ENCODE measurements around the gene ELF1. TPM values are rescaled to one million over a fixed set of nuclear protein-coding genes. Genes with fewer than 3 reads are reported as not detected.
"Not testable (repeated sequence)": the region's sequence is repeated elsewhere in the genome, so short reads cannot be mapped to it uniquely, and the experiment has no call there.

Gene ELF1
- total and polyA plus RNA-seq, 2 donors (not counting 3 experiments of a cell fraction or from before 2014, with no cell fraction given), result 31.8 to 61.2 TPM

- no peaks in the 10 kb centered on the region for H3K79me2 ChIP-seq (ENCODE audit: control insufficient read depth, insufficient read depth, low read length)
- CTCF ChIA-PET, result interaction anchor here (1.3 kb wide), 1 partner anchor 26 kb away, joined by 3 read pairs; no protein-coding TSS in a partner anchor
- no peaks in the 10 kb centered on the region for H3K36me3 ChIP-seq (ENCODE audit: control insufficient read depth in 2 of 2, extremely low read depth in 1 of 2, insufficient read depth in 2 of 2, low read length in 2 of 2)
- no peak overlapping the region for H2AFZ ChIP-seq (ENCODE audit: low read depth, low read length)
- no peaks in the 10 kb centered on the region for H3K9me3 ChIP-seq (replicated peaks; ENCODE audit: control insufficient read depth, insufficient read depth, low read length)
- no peaks in the 10 kb centered on the region for H3K27me3 ChIP-seq (ENCODE audit: control insufficient read depth in 2 of 2, insufficient read depth in 2 of 2, low read length in 2 of 2)
- no peak overlapping the region for H3K4me3 ChIP-seq (replicated peaks in 1 of 3; ENCODE audit: insufficient read depth in 1 of 3, low read depth in 1 of 3, low read length in 3 of 3)
- no peak overlapping the region for H3K4me2 ChIP-seq (ENCODE audit: insufficient read depth, low read length)
- H3K4me1 ChIP-seq (ENCODE audit: control insufficient read depth, extremely low read depth, insufficient read depth, low read length), result no peaks in the 10 kb centered on the region
- dilution Hi-C loops (cut with MboI; ENCODE audit: extremely low pct_ligation_motif_present, low sequenced_read_pairs), result no loop called here
- H4K20me1 ChIP-seq (replicated peaks; ENCODE audit: control insufficient read depth, extremely low read depth, insufficient read depth, low read length), result no peaks in the 10 kb centered on the region
- H3K9me1 ChIP-seq (replicated peaks; ENCODE audit: control insufficient read depth, extremely low read depth, insufficient read depth, low read length), result no peaks in the 10 kb centered on the region
- intact Hi-C loops (cut with micrococcal nuclease), result no loop called here
- H3K27ac ChIP-seq (ENCODE audit: insufficient read depth, low read depth, low read length), result no peak overlapping the region
- FAIRE-seq (no peak), DNase-seq (ENCODE audit: low read depth, low spot score) (no peak)
- no peak overlapping the region for H3K9ac ChIP-seq (replicated peaks; ENCODE audit: extremely low read depth, insufficient read depth, low read length)
- POLR2A ChIA-PET, result no interaction called here
- no TSS peak for BruUV-seq (replicated peaks)
- TF ChIP-seq MYC (IDR thresholded peaks at IDR 0.05; ENCODE audit: low read depth, low read length) (no peak), JUN (IDR thresholded peaks at IDR 0.05; ENCODE audit: borderline replicate concordance, insufficient read depth, insufficient read length, low read depth) (no peak), EZH2 (IDR thresholded peaks at IDR 0.05; ENCODE audit: borderline replicate concordance, low read depth, low read length, severe bottlenecking) (no peak), GATA2 (IDR thresholded peaks at IDR 0.05; ENCODE audit: insufficient read depth, insufficient read length, low read depth, low read length) (no peak), POLR2A (IDR thresholded peaks at IDR 0.05; ENCODE audit: low read depth, low read length) (no peak), MAX (IDR thresholded peaks at IDR 0.05; ENCODE audit: insufficient read depth, insufficient read length) (no peak), CTCF (IDR thresholded peaks at IDR 0.05; ENCODE audit: extremely low read depth in 1 of 2, insufficient read depth in 1 of 2, low read depth in 1 of 2, low read length in 2 of 2) (no peak), POLR2AphosphoS5 (IDR thresholded peaks at IDR 0.05; ENCODE audit: insufficient read depth, low read depth, low read length) (no peak), FOS (IDR thresholded peaks at IDR 0.05; ENCODE audit: borderline replicate concordance, insufficient read depth, low read length) (no peak)
Observed at GRCh38 chr13:40895227-40896184, 123.6 kb downstream of the ELF1 start.

- H3K27ac ChIP-seq (ENCODE audit: insufficient read depth, low read depth, low read length); H3K4me1 ChIP-seq (ENCODE audit: control insufficient read depth, extremely low read depth, insufficient read depth, low read length); H4K20me1 ChIP-seq (replicated peaks; ENCODE audit: control insufficient read depth, extremely low read depth, insufficient read depth, low read length); H3K9me1 ChIP-seq (replicated peaks; ENCODE audit: control insufficient read depth, extremely low read depth, insufficient read depth, low read length); H3K79me2 ChIP-seq (ENCODE audit: control insufficient read depth, insufficient read depth, low read length); BruUV-seq (replicated peaks); H3K4me3 ChIP-seq (replicated peaks in 1 of 3; ENCODE audit: insufficient read depth in 1 of 3, low read depth in 1 of 3, low read length in 3 of 3); H3K9ac ChIP-seq (replicated peaks; ENCODE audit: extremely low read depth, insufficient read depth, low read length); H2AFZ ChIP-seq (ENCODE audit: low read depth, low read length); H3K27me3 ChIP-seq (ENCODE audit: control insufficient read depth in 2 of 2, insufficient read depth in 2 of 2, low read length in 2 of 2); FAIRE-seq; H3K36me3 ChIP-seq (ENCODE audit: control insufficient read depth in 2 of 2, extremely low read depth in 1 of 2, insufficient read depth in 2 of 2, low read length in 2 of 2); intact Hi-C loops (cut with micrococcal nuclease); DNase-seq (ENCODE audit: low read depth, low spot score); CTCF ChIA-PET; H3K4me2 ChIP-seq (ENCODE audit: insufficient read depth, low read length); H3K9me3 ChIP-seq (replicated peaks; ENCODE audit: control insufficient read depth, insufficient read depth, low read length); dilution Hi-C loops (cut with MboI; ENCODE audit: extremely low pct_ligation_motif_present, low sequenced_read_pairs): not testable (repeated sequence)
- POLR2A ChIA-PET, result interaction anchor here (0.6 kb wide), 1 partner anchor 70 kb away, joined by 3 read pairs; no protein-coding TSS in a partner anchor
Observed at GRCh38 chr13:40893573-40893972, 125.5 kb downstream of the ELF1 start.
